Stomach (tissue), 4 donors: ENCODE measurements around the gene SLC17A9.

Experiments used
- CTCF ChIP-seq, 7 experiments: fragments of 450-650 bp in 4 of 7; fragments of 200-600 bp in 3 of 7; sonication (generic) in 3 of 7; IDR thresholded peaks; one replicate each; pipeline ENCODE4 v1.5.1; 2016 to 2019; ENCODE audit warnings: antibody characterized with exemption in 7 of 7, control low read depth in 2 of 7, mild to moderate bottlenecking in 1 of 7
- EP300 ChIP-seq: sonication (generic); formaldehyde crosslinking; IDR thresholded peaks from one replicate; pipeline ENCODE4 v1.6.1; 2017; ENCODE audit warnings: antibody characterized with exemption
- POLR2A ChIP-seq, 4 donors: fragments of 450-650 bp; IDR thresholded peaks; one replicate each; pipeline ENCODE4 v1.6.1; 2016; ENCODE audit warnings: antibody characterized with exemption in 4 of 4, control low read depth in 2 of 4, mild to moderate bottlenecking in 1 of 4, moderate library complexity in 1 of 4

GRCh38 chr20:62951896-62952372 lies 575 bp upstream of the SLC17A9 start:
- TF ChIP-seq CTCF (IDR thresholded peaks at IDR 0.05) (no peak), POLR2A (IDR thresholded peaks at IDR 0.05) (no peak), EP300 (no peak)
